ENCODE data around the gene NIPAL4.
A peak's percentile ranks its signal among the peaks of the same experiment; 100 is the strongest.
"Not testable (repeated sequence)": the region's sequence is repeated elsewhere in the genome, so short reads cannot be mapped to it uniquely, and the experiment has no call there.

Gene NIPAL4

DNA sequence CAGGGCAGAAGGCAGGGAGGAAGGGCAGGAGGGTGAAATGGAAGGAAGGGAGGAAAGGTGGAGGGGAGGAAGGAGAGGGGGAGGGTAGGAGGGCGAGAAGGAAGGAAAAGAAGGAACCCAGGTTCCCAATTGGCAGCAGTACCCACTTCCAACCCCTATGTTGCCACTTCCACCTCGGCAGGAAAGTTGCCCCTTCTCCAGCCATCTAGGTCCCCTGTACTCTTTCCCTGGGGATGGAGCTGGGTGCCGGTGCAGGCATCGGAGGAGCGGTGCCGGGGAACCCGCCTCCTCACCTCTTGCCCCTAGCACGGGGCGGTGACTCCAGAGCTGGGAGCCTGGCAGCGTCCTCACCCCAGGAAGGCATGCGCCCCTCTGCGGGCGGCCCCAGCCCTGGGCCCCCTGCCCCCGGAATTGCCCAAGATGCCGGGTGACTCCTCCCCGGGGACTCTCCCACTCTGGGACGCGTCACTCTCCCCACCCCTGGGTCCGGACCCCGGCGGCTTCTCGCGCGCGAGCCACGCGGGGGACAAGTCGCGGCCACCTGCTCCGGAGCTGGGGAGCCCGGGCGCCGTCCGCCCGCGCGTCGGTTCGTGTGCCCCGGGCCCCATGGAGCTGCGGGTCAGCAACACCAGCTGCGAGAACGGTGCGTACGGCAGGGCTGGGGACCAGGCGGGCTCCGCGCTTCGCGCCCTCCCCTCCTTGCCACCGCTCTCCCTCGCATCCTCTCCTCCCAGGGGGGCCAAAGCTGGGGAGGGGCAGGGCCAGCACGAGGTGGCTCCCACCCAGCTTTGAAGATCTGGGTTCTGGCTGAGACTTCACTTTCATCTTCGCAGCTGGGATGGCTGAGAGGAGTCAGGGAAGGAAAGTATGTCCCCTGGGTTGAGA, at the start of gene NIPAL4:
Gene NIPAL4, plus strand, starts transcription at position 499 of the 885 bp plus-strand sequence. Its CDS starts 108 bp downstream, at position 607.
- FAIRE-seq (no peak), DNase-seq (ENCODE audit: insufficient read length, low spot score) (no peak)

GRCh38 chr5:157415838-157416237, 44.2 kb upstream of the NIPAL4 start:
- FAIRE-seq (no peak), DNase-seq (ENCODE audit: insufficient read length, low spot score) (no peak)

DNA sequence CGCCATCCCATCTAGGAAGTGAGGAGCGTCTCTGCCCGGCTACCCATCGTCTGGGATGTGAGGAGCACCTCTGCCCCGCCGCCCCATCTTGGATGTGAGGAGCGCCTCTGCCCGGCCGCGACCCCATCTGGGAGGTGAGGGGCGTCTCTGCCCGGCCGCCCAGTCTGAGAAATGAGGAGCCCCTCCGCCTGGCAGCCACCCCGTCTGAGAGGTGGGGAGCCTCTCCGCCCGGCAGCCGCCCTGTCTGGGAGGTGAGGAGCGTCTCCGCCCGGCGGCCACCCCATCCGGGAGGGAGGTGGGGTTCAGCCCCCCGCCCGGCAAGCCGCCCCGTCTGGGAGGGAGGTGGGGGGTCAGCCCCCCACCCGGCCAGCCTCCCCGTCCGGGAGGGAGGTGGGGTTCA, 40.5 kb upstream of the NIPAL4 start:
- not testable (repeated sequence) for DNase-seq (ENCODE audit: insufficient read length, low spot score); FAIRE-seq

GRCh38 chr5:157429920-157430319, 30.1 kb upstream of the NIPAL4 start:
- not testable (repeated sequence) for DNase-seq (ENCODE audit: insufficient read length, low spot score); FAIRE-seq

- DNase-seq (ENCODE audit: insufficient read length, low spot score) (peak; percentile 31), FAIRE-seq (peak; percentile 62)
These were observed 28.3 kb upstream of the NIPAL4 start for GRCh38 chr5:157431544-157432200.

- FAIRE-seq (no peak), DNase-seq (ENCODE audit: insufficient read length, low spot score) (no peak)
These were observed 25.9 kb upstream of the NIPAL4 start for GRCh38 chr5:157434096-157434495.

DNA sequence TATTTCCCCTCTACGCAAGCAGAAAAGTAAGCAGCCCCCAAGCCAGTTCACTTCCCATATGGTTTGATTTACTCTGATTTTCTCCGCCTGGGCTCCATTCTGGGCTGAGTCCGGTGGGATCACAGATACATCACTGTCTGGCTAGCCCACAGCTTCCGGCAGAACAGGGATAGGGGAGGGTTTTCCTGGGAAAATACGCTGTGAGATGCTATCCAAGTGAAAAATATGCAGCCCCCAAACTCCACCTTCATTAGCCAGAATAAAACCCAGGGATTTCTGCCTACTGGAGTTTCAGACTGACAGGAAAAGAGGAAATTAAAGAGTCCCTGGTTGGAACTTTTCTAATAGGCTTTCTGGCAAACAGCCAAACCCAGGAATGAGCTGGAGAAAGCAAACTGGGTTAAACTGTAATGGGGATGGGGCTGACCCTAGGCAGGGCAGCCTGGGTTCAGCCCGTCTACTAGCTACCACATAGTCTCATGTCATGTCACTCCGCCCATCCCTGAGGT, 16.9 kb upstream of the NIPAL4 start:
- no peak for FAIRE-seq
- no peak for DNase-seq (ENCODE audit: insufficient read length, low spot score)

DNA sequence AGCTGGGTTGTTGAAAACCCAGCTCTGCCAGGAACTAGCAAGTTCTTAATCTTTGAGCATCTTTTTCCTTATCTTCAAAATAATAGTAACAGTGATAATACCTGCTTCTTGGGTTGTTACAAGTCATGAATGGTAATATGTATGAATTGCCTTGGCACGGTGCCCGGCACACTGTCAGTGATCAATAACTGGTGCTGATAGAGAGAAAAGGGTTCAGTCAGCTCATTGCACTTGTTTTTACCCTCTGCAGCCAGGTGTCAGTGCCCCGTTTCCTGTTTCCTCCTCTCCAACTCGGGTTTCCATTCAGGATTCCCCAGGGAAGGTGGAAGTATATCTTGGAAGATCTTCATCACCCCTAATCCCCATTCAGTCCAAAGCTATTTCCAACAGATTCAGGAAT, 15.8 kb upstream of the NIPAL4 start:
- DNase-seq (ENCODE audit: insufficient read length, low spot score): no peak

GRCh38 chr5:157445745-157446411, 14.1 kb upstream of the NIPAL4 start:
- FAIRE-seq (no peak), DNase-seq (ENCODE audit: insufficient read length, low spot score) (no peak)

More for the DNA sequence above, 15.8 kb upstream of the NIPAL4 start:
- FAIRE-seq: no peak

DNA sequence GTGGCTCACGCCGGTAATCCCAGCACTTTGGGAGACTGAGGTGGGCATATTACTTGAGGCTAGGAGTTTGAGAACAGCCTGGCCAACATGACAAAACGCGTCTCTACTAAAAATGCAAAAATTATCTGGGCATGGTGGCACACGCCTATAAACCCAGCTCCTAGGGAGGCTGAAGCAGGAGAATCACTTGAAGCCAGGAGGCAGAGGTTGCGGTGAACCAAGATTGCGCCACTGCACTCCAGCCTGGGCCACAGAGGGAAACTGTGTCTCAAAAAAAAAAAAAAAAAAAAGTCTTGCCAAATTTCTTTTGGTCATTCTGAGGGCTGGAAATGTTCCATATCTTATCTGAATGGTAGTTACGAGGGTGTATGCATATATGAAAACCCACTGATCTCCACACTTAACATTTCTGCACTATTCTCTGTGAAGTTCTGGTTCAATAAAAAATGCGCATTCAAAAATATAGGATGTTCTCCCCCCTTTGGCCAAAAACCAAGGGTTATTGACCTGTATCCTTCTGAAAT, 13.5 kb upstream of the NIPAL4 start:
- no peak for FAIRE-seq

DNA sequence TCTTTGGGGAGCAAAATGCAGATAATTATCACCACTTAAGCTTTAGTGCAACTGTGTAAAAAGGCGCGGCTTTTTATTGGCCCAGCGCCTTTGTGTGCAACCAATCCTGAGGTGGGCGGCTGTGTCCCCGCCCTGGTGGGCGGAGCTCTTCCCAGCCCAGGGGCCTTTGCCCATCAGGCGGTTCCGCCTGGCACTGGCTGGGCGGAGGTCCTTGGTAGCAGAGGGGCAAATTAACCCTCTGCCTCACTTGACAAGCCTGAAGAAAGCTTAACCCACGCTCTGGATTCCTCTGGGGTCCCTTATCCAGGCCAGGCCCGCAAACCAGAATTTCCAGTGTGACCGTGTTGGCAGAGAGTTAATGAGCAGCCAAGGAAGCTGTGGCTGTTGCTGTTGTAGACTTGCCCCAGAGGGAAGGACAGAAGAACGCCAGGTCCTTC, 12.8 kb upstream of the NIPAL4 start:
- DNase-seq (ENCODE audit: insufficient read length, low spot score): no peak
- FAIRE-seq: no peak

More for the DNA sequence above, 13.5 kb upstream of the NIPAL4 start:
- DNase-seq (ENCODE audit: insufficient read length, low spot score): no peak

DNA sequence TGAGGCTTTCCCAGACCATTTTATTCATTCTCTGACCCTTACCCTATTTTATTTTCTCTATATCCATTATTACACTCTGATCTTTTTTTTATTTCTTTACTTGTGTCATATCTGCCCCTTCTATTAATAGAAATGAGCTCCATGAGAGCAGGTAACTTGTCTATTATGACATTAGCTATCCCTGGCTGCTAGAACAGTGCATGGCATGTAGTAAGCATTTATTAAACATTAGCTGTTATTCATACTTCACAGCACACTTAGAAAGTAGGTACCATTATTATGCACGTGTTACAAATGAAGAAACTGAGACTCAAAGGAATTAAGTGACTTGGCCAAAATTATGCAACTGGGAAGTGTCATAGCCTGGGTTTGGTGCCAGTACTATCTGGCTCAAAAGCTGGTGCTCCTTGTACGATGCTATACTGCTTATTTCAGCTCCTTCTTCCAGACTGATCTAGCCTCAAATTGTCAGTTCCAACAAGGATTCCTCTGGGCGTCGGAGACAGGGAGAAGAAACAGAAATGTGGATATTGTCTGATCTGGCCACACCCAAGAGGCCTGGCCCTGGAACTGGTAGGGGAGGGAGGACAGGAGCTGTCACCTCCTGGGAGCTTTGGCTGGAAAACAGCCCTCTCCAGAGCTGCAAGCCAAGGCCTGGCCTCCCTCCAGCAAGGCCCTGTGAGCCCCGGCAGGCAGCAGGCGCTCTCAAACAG, 10.8 kb upstream of the NIPAL4 start:
- no peak for FAIRE-seq
- no peak for DNase-seq (ENCODE audit: insufficient read length, low spot score)

DNA sequence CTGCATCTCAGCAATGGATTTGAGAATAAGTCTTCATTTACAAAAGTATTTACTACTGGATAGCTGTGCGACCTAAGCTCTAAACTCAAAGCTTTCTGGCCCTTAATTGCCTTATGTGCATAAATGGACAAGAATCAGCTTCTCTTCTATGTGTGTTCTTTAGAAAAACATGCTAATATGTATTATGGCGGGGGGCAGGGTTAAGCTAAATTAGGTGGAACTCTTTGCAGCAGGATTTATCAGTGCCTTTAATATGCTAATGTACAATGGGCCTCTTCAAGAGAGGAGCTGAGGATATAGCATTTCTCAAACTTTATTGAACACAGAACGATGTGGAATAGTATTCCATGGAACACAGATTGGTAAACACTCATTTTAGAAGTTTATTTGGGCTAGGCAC, 10.0 kb upstream of the NIPAL4 start:
- DNase-seq (ENCODE audit: insufficient read length, low spot score): no peak
- FAIRE-seq: no peak

DNA sequence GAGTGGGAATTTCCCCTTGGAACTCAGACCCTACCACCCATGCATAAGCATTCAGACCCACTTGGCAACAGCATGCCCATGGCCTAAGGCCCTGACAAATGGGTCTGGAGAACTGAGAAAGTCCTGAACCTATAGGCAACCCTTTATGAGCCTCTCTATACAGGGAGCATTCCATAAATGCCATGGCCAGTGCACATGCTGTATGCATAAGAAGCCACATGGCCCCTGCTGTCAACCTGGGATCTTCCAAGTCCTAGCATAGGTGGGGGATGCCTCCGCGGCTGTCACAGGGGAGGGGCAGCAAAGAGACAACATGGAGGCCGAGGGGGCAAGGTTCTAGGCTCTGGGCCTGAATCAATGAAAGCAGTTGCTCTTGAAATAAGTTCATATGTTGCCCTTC, 8.2 kb upstream of the NIPAL4 start:
- FAIRE-seq (no peak), DNase-seq (ENCODE audit: insufficient read length, low spot score) (no peak)

DNA sequence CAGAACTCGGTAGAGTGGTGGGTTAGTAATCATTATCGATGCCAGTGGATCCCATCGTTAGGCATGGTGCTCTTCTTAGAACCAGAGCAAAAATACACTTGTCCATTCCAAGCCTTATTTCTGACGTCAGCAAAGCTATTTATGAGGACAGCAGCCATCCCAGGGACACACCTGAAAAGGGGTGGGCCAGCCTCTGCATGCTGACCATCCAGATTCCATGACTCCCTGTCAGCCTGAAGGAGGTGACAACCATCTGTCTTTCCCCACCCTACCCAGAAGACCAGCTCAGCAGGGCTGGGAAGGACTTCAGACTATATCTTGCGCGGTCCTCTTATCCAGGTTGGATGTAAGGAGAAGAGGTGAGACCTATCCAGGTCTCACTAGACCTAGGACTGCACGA, 5.7 kb upstream of the NIPAL4 start:
- no peak for FAIRE-seq
- DNase-seq (ENCODE audit: insufficient read length, low spot score): no peak

- no peak for FAIRE-seq
- no peak for DNase-seq (ENCODE audit: insufficient read length, low spot score)
These were observed 5.0 kb upstream of the NIPAL4 start for GRCh38 chr5:157455057-157455456.

- no peak for DNase-seq (ENCODE audit: insufficient read length, low spot score)
- no peak for FAIRE-seq
These were observed 3.7 kb upstream of the NIPAL4 start for GRCh38 chr5:157456301-157456700.

GRCh38 chr5:157457391-157457790, 2.6 kb upstream of the NIPAL4 start:
- no peak for DNase-seq (ENCODE audit: insufficient read length, low spot score)
- FAIRE-seq: no peak

GRCh38 chr5:157458835-157459234, 1.2 kb upstream of the NIPAL4 start:
- DNase-seq (ENCODE audit: insufficient read length, low spot score) (no peak), FAIRE-seq (no peak)
